HepG2 (cell line): ENCODE data around the gene TEKT1. TPM values are rescaled to one million over a fixed set of nuclear protein-coding genes. Genes with fewer than 3 reads are reported as not detected.

Experiments used
- ATAC-seq: fragments of 200-7000 bp; cut with Tn5 transposase; 3 replicates; pipeline ENCODE4 v1.9.1; 2020; ENCODE audit warnings: mild to moderate bottlenecking, moderate library complexity
- BruUV-seq: library from RNA; stranded (reverse); fragments of 400-500 nt; replicated peaks from 2 replicates; lab custom pipeline; 2021; lab: Mats Ljungman, UMichigan
- CTCF ChIA-PET: fragments of 300-600 bp; formaldehyde crosslinking; extraction: SDS; loops from one replicate; lab custom pipeline; 2021; ENCODE audit warnings: low total read pairs, inconsistent platforms, low intra/inter-chr PET ratio; lab: Yijun Ruan, JAX
- POLR2A ChIA-PET: fragments of 350-600 bp; sonication (Branson Sonifier 250); formaldehyde crosslinking; loops from one replicate; lab custom pipeline; 2020; ENCODE audit warnings: antibody characterized with exemption, inconsistent platforms; lab: Yijun Ruan, JAX
- DNase-seq: peaks from one replicate; pipeline ENCODE4 v3.0.0-alpha.2; 2015; ENCODE audit warnings: low spot score
- FAIRE-seq: peaks from 3 replicates; lab custom pipeline; 2011; peaks lifted over from hg19 to GRCh38; lab: Jason Lieb, UNC
- H2AFZ ChIP-seq: one replicate; pipeline ENCODE4 v1.6.1; 2011; ENCODE audit warnings: low read length, inconsistent platforms
- H3K27ac ChIP-seq: fragments of 300-600 bp; 3 replicates; pipeline ENCODE4 v1.8.0; 2011; ENCODE audit warnings: mixed run types, mild to moderate bottlenecking, mixed read lengths, low read length, inconsistent platforms; ENCODE audit not compliant: insufficient read depth; ENCODE audit errors: extremely low read length
- H3K27me3 ChIP-seq, 2 experiments: fragments of 200-600 bp in 1 of 2; 2 replicates in 1 of 2; 3 replicates in 1 of 2; pipeline versions ENCODE4 v1.6.0 to v1.8.0; 2011; ENCODE audit warnings: low read length in 2 of 2, mild to moderate bottlenecking in 2 of 2, moderate library complexity in 2 of 2, inconsistent platforms in 1 of 2; ENCODE audit not compliant: insufficient read depth in 2 of 2, control insufficient read depth in 1 of 2
- H3K36me3 ChIP-seq, 2 experiments: fragments of 200-600 bp in 1 of 2; replicated peaks in 1 of 2; 2 replicates in 1 of 2; 3 replicates in 1 of 2; pipeline versions ENCODE4 v1.5.1 to v1.8.0; 2011; ENCODE audit warnings: low read length in 2 of 2, inconsistent platforms in 1 of 2; ENCODE audit not compliant: insufficient read depth in 2 of 2, control insufficient read depth in 1 of 2
- H3K4me1 ChIP-seq: 2 replicates; pipeline ENCODE4 v1.5.1; 2012; ENCODE audit warnings: low read length, inconsistent platforms; ENCODE audit not compliant: insufficient read depth
- H3K4me2 ChIP-seq: 2 replicates; pipeline ENCODE4 v1.6.0; 2011; ENCODE audit warnings: low read depth, low read length, inconsistent platforms
- H3K4me3 ChIP-seq, 3 experiments: fragments of 200-600 bp in 1 of 3; sonication (generic), shearing (Covaris generic) in 1 of 3; replicated peaks in 1 of 3; 2 replicates each; pipeline ENCODE4 v1.5.1; 2011 to 2016; ENCODE audit warnings: low read length in 3 of 3, inconsistent platforms in 2 of 3, low read depth in 2 of 3, mild to moderate bottlenecking in 2 of 3, control low read depth in 1 of 3, mixed read lengths in 1 of 3; ENCODE audit not compliant: insufficient read depth in 1 of 3
- H3K79me2 ChIP-seq: one replicate; pipeline ENCODE4 v1.6.1; 2011; ENCODE audit warnings: low read length, inconsistent platforms; ENCODE audit not compliant: insufficient read depth
- H3K9ac ChIP-seq: 2 replicates; pipeline ENCODE4 v1.6.0; 2011; ENCODE audit warnings: mild to moderate bottlenecking, low read depth, low read length, inconsistent platforms; ENCODE audit not compliant: insufficient read depth
- H3K9me3 ChIP-seq: 2 replicates; pipeline ENCODE4 v1.5.1; 2012; ENCODE audit warnings: mild to moderate bottlenecking, low read length
- H4K20me1 ChIP-seq: 2 replicates; pipeline ENCODE4 v1.6.0; 2011; ENCODE audit warnings: inconsistent platforms, mild to moderate bottlenecking, low read length, moderate library complexity; ENCODE audit not compliant: insufficient read depth
- IKZF4 ChIP-seq: sonication (generic); formaldehyde crosslinking; IDR thresholded peaks from 2 replicates; pipeline ENCODE4 v1.5.1; 2020; ENCODE audit warnings: borderline replicate concordance, mild to moderate bottlenecking, low read depth, missing genetic modification reagents; ENCODE audit errors: not compliant biosample characterization
- KAT8 ChIP-seq: IDR thresholded peaks from 2 replicates; pipeline ENCODE4 v1.6.1; 2016; ENCODE audit warnings: missing genetic modification reagents, missing compliant biosample characterization
- SOX13 ChIP-seq, 3 experiments: fragments of 450-650 bp in 1 of 3; sonication (generic) in 1 of 3; formaldehyde crosslinking in 1 of 3; IDR thresholded peaks in 2 of 3; conservative IDR thresholded peaks in 1 of 3; 2 replicates each; pipeline versions ENCODE4 v1.5.0 to v1.6.1; 2016 to 2020; ENCODE audit warnings: antibody characterized with exemption in 1 of 3, mild to moderate bottlenecking in 1 of 3, missing compliant biosample characterization in 1 of 3, missing genetic modification reagents in 1 of 3, moderate library complexity in 1 of 3
- ZSCAN30 ChIP-seq: sonication (generic); formaldehyde crosslinking; IDR thresholded peaks from 2 replicates; pipeline ENCODE4 v1.5.0; 2020; ENCODE audit warnings: mild to moderate bottlenecking, missing genetic modification reagents
- WGBS: methylation state at CpG from one replicate; pipeline ENCODE4 v1.1.6; 2017; ENCODE audit warnings: low lambda C conversion rate; 5-methylcytosine and 5-hydroxymethylcytosine counted together
- in situ Hi-C: cut with HindIII; loops from 2 replicates; pipeline ENCODE4 v1.10.0; 2017; ENCODE audit warnings: low pct_unique_long_range_greater_than_20kb; ENCODE audit not compliant: extremely low pct_ligation_motif_present
- intact Hi-C: fragments of 100-400 bp; cut with micrococcal nuclease; formaldehyde crosslinking; loops from one replicate; pipeline ENCODE4 v1.10.0; 2022; ENCODE audit not compliant: unreplicated experiment
- polyA plus RNA-seq, 8 experiments: library from polyadenylated mRNA; depleted of rRNA in 3 of 8; stranded (reverse) in 7 of 8; unstranded in 1 of 8; fragments of >200 nt; fragmentation: Illumina TruSeq in 4 of 8; extraction: Trizol in 4 of 8; gene quantifications; 2 replicates each; pipeline versions ENCODE4 v1.2.1 to v1.2.3, GENCODE V29; 2011 to 2016; ENCODE audit warnings: low read depth in 4 of 8, missing spikeins in 1 of 8, mixed read lengths in 1 of 8; ENCODE audit not compliant: insufficient read depth in 1 of 8
- total RNA-seq, 5 experiments: library from RNA; depleted of rRNA; stranded (reverse); fragments of >200 nt; fragmentation: Illumina TruSeq; extraction: Trizol; gene quantifications; 2 replicates each; pipeline ENCODE4 v1.2.3, GENCODE V29; 2016; ENCODE audit warnings: low read depth in 1 of 5
- TF ChIP-seq, protein P1 (sequence below): sonication (generic); formaldehyde crosslinking; IDR thresholded peaks from 2 replicates; pipeline ENCODE4 v1.5.0; 2020; ENCODE audit warnings: mild to moderate bottlenecking, missing genetic modification reagents, borderline replicate concordance
- TF ChIP-seq, protein P2 (sequence below): IDR thresholded peaks from 2 replicates; pipeline ENCODE4 v1.6.1; 2016; ENCODE audit warnings: low read depth, missing genetic modification reagents, missing compliant biosample characterization

Gene TEKT1
- total and polyA plus RNA-seq, 2 of the 13 experiments (the other 11 are each of a cell fraction or from before 2014, with no cell fraction given): not detected

DNA sequence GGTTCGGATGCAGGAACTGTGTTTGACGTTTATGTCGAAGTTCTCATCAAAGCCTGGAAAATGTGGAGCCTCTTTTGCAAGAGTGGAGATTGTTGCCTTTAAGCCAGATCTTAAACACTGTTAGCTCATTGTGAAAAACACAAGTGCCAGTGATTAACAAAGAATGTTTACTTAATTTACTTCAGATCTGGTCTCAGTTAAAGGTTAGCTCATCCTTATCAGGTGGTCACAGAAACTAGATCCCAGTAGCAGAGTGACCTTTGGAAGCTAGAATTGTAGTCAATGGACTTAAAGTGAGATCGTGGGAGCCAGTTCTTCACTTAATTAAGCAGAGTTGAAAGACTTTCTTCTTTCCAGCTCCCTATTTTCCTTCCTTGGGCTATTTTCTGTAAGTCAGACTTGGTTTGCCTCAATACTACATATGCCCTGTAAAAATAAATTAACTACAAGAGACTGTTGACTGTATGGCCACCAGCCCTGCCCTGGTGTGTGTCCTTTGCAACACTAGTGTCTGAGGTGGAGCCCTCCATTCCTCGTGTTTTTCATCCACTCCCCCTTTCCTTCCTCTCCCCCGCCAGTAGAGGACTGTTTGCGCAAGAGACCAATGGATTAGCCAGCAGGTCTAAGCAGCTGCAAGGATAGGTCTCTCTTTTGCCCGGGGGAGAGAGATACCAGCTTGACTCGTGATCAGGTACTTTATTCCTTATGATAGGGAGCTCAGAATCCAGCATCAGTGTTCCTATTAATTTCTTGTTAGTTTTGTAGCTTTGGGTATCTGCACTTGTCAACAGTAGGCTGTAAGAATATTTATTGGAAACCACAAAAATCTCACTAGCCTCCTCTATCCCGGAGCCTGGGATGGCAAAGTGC is 35.3 kb downstream of the TEKT1 start:
- H3K4me1 ChIP-seq: peaks cover 54% of the 10 kb centered on the region
- peak overlapping the region; percentile 81 for H3K4me2 ChIP-seq
- intact Hi-C loops (loop anchor here (10.0 kb wide), 1 partner anchor 81 kb away; the partner anchor contains the start of gene SLC13A5), in situ Hi-C loops (no loop called here)
- 2% methylated on average over 10 of the region's 10 CpGs for WGBS
- POLR2A ChIA-PET: interaction anchor here (0.5 to 2.4 kb wide), 11 partner anchors 9 to 1835 kb away, joined by 3 to 22 read pairs (median 4); partner anchors contain the start of genes MYH10 and SLC13A5
- no peaks in the 10 kb centered on the region for H4K20me1 ChIP-seq
- BruUV-seq: no TSS peak
- H3K27me3 ChIP-seq: no peaks in the 10 kb centered on the region
- H2AFZ ChIP-seq: no peak overlapping the region
- H3K9me3 ChIP-seq: no peaks in the 10 kb centered on the region
- ATAC-seq (peak; percentile 73), FAIRE-seq (peak; percentile 85), DNase-seq (peak; percentile 86)
- no peaks in the 10 kb centered on the region for H3K79me2 ChIP-seq
- CTCF ChIA-PET: no interaction called here
- H3K4me3 ChIP-seq: peak overlapping the region; percentile 3 to 52 (median 42); a peak in 3 of 6 replicates
- H3K9ac ChIP-seq: peak overlapping the region; percentile 52
- peak overlapping the region; percentile 78 for H3K27ac ChIP-seq
- H3K36me3 ChIP-seq: no peaks in the 10 kb centered on the region
- TF ChIP-seq, protein P1, sequence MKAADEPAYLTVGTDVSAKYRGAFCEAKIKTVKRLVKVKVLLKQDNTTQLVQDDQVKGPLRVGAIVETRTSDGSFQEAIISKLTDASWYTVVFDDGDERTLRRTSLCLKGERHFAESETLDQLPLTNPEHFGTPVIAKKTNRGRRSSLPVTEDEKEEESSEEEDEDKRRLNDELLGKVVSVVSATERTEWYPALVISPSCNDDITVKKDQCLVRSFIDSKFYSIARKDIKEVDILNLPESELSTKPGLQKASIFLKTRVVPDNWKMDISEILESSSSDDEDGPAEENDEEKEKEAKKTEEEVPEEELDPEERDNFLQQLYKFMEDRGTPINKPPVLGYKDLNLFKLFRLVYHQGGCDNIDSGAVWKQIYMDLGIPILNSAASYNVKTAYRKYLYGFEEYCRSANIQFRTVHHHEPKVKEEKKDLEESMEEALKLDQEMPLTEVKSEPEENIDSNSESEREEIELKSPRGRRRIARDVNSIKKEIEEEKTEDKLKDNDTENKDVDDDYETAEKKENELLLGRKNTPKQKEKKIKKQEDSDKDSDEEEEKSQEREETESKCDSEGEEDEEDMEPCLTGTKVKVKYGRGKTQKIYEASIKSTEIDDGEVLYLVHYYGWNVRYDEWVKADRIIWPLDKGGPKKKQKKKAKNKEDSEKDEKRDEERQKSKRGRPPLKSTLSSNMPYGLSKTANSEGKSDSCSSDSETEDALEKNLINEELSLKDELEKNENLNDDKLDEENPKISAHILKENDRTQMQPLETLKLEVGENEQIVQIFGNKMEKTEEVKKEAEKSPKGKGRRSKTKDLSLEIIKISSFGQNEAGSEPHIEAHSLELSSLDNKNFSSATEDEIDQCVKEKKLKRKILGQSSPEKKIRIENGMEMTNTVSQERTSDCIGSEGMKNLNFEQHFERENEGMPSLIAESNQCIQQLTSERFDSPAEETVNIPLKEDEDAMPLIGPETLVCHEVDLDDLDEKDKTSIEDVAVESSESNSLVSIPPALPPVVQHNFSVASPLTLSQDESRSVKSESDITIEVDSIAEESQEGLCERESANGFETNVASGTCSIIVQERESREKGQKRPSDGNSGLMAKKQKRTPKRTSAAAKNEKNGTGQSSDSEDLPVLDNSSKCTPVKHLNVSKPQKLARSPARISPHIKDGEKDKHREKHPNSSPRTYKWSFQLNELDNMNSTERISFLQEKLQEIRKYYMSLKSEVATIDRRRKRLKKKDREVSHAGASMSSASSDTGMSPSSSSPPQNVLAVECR (CRISPR knock-in tag): peak; percentile 42; the same call in 1 of the 2 replicates
- TF ChIP-seq KAT8 (CRISPR knock-in tag): peak; percentile 22; the same call in 1 of the 2 replicates
- no peak for TF ChIP-seq IKZF4
- TF ChIP-seq, protein P2, sequence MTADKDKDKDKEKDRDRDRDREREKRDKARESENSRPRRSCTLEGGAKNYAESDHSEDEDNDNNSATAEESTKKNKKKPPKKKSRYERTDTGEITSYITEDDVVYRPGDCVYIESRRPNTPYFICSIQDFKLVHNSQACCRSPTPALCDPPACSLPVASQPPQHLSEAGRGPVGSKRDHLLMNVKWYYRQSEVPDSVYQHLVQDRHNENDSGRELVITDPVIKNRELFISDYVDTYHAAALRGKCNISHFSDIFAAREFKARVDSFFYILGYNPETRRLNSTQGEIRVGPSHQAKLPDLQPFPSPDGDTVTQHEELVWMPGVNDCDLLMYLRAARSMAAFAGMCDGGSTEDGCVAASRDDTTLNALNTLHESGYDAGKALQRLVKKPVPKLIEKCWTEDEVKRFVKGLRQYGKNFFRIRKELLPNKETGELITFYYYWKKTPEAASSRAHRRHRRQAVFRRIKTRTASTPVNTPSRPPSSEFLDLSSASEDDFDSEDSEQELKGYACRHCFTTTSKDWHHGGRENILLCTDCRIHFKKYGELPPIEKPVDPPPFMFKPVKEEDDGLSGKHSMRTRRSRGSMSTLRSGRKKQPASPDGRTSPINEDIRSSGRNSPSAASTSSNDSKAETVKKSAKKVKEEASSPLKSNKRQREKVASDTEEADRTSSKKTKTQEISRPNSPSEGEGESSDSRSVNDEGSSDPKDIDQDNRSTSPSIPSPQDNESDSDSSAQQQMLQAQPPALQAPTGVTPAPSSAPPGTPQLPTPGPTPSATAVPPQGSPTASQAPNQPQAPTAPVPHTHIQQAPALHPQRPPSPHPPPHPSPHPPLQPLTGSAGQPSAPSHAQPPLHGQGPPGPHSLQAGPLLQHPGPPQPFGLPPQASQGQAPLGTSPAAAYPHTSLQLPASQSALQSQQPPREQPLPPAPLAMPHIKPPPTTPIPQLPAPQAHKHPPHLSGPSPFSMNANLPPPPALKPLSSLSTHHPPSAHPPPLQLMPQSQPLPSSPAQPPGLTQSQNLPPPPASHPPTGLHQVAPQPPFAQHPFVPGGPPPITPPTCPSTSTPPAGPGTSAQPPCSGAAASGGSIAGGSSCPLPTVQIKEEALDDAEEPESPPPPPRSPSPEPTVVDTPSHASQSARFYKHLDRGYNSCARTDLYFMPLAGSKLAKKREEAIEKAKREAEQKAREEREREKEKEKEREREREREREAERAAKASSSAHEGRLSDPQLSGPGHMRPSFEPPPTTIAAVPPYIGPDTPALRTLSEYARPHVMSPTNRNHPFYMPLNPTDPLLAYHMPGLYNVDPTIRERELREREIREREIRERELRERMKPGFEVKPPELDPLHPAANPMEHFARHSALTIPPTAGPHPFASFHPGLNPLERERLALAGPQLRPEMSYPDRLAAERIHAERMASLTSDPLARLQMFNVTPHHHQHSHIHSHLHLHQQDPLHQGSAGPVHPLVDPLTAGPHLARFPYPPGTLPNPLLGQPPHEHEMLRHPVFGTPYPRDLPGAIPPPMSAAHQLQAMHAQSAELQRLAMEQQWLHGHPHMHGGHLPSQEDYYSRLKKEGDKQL (CRISPR knock-in tag): peak; percentile 73
- no peak for TF ChIP-seq SOX13 (IDR thresholded peaks at IDR 0.05)
- TF ChIP-seq SOX13 (CRISPR knock-in tag; conservative IDR thresholded peaks at IDR 0.05 in 1 of 2, IDR thresholded peaks at IDR 0.05 in 1 of 2): peak in 1 of 2 experiments; percentile 84; a peak in 2 of 4 replicates
- TF ChIP-seq ZSCAN30 (CRISPR knock-in tag): peak; percentile 70; the same call in 1 of the 2 replicates
